Neural progenitor cell (in vitro differentiated cells): ENCODE measurements around the gene MT1B.

Experiments used
- CTCF ChIP-seq: fragments of 200-600 bp; sonication (generic); IDR thresholded peaks from 2 replicates; pipeline ENCODE4 v1.5.1; 2017; ENCODE audit warnings: antibody characterized with exemption, mild to moderate bottlenecking
- EZH2 ChIP-seq: fragments of 200-600 bp; sonication (generic); IDR thresholded peaks from 2 replicates; pipeline ENCODE4 v1.6.1; 2017; ENCODE audit warnings: antibody characterized with exemption, mild to moderate bottlenecking, moderate library complexity

GRCh38 chr16:56630134-56630533 lies 21.6 kb upstream of the MT1B start:
- TF ChIP-seq CTCF: no peak
- TF ChIP-seq EZH2: no peak
